Stimulated activated CD8-positive, alpha-beta memory T cell treated with anti-CD3 and anti-CD28 coated beads, Interleukin-2, amount 100 ng/mL, for 1 hour (primary cell): Measurements from ENCODE around the gene PRMT9.

Experiments used
- DNase-seq, 2 donors: peaks; one replicate each; pipeline ENCODE4 v3.0.0-alpha.2; 2020; ENCODE audit warnings: low read depth in 2 of 2

Gene PRMT9

DNA sequence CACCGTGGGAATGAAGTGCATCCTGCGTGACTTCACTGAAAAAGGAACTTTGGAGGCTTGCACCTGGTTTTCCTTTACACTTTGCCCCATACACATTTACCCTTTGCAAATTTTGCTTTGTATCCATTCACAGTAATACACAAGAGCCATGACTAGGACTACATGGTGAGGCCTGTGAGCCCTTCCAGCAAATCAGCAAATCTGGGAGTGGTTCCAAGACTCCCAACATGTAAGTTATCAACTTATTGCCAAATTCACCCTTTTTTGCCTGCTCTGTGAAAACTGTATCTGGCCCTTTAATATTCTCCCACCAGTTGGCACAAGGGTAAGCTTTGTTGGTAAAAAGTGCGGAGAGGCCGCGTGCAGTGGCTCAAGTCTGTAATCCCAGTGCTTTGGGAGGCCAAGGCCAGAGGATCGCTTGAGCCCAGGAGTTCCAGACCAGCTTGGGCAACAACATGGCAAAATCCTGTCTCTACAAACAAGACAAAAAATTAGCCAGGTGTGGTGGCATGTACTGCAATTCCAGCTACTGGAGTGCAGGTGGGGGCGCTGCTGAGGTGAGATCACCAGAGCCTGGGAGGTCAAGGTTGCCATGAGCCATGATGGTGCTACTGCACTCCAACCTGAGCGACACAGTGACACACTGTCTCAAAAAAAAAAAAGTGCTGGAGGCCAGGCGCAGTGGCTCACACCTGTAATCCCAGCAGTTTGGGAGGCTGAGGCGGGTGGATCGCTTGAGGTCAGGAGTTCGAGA is 5.0 kb downstream of the PRMT9 start:
- no peak for DNase-seq

GRCh38 chr4:147678106-147678505 is 5.9 kb downstream of the PRMT9 start:
- no peak for DNase-seq

DNA sequence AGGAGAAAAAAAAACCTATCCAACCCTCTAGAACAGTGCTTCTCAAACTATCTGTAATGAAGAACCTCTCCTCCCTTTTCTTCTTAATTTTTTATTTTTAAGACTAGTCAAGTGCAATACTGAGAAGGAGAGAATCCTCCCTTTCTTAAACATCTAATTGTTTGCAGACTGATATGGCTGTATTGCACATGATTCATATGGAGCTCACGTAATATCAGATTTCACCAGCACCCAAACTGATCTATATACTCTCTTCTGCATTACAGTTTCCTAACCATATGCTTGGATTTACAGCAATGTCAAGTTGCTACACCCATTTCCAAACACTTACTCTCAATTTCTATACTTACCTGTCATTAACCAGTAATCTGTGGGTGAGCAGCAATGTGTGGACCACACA is 9.5 kb downstream of the PRMT9 start:
- DNase-seq, result no peak

GRCh38 chr4:147674073-147674472 is 9.9 kb downstream of the PRMT9 start:
- DNase-seq, result no peak

- DNase-seq, result no peak
Observed at GRCh38 chr4:147658501-147658900, 25.5 kb downstream of the PRMT9 start.

GRCh38 chr4:147655639-147656038 is 28.3 kb downstream of the PRMT9 start:
- no peak for DNase-seq

DNA sequence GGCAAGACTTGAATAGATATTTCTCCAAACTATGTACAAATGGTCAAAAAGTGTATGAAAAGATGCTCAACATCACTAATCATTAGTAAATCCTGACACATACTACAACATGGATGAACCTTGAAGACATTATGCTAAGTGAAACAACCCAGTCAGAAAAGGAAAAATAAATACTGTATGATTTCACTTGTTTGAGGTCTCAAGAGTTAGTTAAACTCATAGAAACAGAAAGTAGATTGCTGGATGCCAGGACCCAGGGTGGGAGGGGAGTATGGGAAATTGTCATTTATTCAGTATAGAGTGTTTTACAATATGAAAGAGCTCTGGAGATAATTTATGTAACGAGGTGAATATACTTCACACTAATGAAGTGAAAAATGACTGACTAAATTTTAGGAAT is 32.4 kb downstream of the PRMT9 start:
- no peak for DNase-seq

GRCh38 chr4:147648656-147649055 is 35.3 kb downstream of the PRMT9 start:
- no peak for DNase-seq

DNA sequence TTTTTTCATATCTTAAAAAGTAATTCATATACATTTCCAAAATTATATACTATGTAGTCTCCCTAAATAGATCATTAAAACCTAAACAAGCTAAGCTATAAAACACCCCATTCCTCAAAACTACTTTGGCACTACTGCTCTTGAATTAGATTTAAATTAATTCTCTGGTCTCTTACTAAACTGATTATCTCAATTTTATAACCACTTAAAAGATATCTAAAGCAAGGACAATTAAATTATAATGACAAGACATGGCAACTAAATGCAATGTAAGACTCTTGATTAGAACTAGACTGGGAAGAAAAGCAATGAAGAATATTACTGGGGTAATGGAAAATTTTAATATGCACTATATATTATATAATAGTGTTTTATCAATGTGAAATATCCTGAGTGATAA is 38.9 kb downstream of the PRMT9 start:
- DNase-seq, result no peak

DNA sequence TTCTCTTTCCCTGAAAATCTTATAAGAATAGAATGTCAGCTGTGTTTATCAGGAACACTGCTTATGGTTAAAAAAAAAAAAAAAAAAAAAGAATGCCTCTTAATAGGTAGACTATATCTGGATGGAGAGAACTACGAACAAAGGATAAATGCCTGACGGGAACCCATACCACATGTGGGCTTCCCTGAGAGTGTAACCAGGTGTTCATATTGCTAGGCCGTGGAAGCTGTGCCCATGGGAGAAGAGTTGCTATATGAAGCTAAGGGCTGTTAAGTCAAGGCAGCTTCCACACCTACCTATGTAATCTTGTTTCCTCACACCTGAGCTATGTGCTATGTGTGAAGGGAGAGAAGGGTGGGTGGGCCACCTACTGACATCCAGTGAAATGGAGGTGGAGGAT is 39.5 kb downstream of the PRMT9 start:
- no peak for DNase-seq

DNA sequence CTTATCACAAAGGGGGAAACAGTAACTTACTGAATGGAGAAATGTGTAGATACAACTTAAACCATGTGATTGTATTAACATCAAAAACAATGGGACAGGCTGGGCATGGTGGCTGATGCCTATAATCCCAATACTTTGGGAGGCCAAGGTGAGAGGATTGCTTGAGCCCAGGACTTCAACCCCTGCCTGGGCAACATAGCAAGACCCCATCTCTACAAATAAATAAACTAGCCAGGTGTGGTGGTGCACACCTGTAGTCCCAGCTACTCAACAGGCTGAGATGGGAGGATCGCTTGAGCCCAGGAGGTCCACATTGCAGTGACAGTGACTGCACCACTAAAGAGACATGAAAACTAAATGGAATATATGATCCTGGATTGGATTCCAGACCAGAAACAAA is 40.3 kb downstream of the PRMT9 start:
- no peak for DNase-seq

DNA sequence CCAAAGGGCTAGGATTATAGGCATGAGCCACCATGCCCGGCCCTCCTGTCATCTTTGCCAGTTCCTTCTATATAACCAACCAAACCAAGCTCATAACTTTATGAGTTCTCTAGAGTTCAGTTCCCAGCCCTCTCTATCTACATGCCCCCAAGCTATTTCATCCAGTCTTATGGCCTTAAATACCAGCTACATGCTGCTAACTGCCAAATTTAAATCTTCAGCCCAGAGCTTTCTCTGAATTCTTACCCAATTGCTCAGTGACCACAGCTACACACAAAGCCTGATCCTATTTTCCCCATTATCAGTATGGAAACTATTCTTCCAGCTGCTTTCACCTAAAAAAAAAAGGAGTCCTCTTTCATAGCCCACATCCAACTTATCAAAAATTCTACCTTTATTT is 43.6 kb downstream of the PRMT9 start:
- no peak for DNase-seq

GRCh38 chr4:147639388-147639787 is 44.6 kb downstream of the PRMT9 start:
- DNase-seq, result no peak

DNA sequence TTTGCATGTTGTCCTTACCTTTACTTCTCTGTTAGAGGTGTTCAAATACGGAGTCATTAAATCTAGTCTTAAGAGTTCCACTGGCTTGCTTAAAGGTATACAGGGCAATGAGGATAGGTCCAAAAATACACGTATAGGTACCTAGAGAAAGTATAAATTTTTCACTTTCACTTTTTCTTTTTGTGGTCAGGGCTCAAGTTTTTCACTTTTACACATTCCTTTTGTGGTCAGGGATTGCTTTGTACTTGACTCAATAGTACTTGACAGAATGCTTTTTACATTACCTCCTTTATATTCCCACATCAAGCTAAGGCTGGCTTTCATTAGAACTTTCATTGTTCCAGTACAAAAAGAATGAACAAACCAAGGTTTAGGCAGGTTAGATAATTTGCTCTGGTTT is 45.0 kb downstream of the PRMT9 start:
- no peak for DNase-seq

DNA sequence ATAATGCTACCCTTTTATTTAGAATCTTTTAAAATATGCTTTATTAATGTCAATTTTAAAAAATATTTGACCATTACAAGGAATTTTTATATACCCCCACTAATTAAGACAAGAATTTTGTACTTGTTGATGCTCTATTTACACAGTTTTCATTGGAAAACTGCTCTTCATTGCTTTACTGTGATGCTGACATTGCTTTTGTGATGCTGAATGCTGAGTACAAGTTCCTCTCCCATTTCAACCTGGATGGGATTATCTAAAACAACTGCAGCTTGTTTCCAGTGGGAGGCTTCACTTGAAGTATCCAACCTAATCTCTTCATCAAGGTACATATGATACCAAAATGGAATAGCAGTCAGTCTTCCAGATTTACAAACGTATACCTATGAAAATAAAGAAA is 45.6 kb downstream of the PRMT9 start:
- DNase-seq, result no peak

DNA sequence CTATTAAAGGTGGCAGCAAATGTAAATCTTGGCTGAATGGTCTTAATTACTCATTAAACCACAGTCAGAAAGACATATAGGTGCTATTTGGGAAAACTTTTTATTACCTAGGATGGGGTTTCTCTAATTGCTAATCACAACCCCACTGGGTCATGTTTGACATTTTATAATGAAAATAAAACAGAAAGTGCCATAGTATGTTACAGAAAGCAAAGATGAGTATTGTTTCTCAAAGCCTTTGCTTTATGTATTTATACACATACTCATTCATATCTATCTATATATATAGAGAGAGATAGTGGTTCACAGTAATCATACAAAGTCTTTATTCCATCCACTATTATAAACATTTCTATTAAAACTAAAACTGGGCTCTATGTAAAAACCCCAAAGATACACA is 48.6 kb downstream of the PRMT9 start:
- no peak for DNase-seq

- DNase-seq, result no peak
Observed at GRCh38 chr4:147633643-147634042, 50.3 kb downstream of the PRMT9 start.

- no peak for DNase-seq
Observed at GRCh38 chr4:147633113-147633512, 50.9 kb downstream of the PRMT9 start.

- no peak for DNase-seq
Observed at GRCh38 chr4:147629783-147630730, 53.9 kb downstream of the PRMT9 start.

GRCh38 chr4:147628415-147628814 is 55.5 kb downstream of the PRMT9 start:
- DNase-seq, result no peak

GRCh38 chr4:147626903-147627302 is 57.1 kb downstream of the PRMT9 start:
- DNase-seq, result no peak

DNA sequence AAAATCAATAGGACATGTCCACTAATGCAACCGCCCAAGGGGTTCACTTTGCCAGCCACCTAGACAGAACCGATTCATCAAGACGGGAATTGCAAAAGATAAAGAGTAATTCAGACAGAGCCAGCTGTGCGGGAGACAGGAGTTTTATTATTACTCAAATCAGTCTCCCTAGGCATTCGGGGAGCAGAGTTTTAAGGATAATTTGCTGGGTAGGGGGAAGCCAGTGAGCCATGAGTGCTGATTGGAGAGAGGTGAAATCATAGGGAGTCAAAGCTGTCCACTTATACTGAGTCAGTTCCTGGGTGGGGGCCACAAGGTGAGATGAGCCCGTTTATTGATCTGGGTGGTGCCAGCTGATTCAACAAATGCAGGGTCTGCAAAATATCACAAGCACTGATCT is 58.2 kb downstream of the PRMT9 start:
- DNase-seq, result no peak

- DNase-seq, result no peak
Observed at GRCh38 chr4:147620315-147620714, 63.6 kb downstream of the PRMT9 start.
